ENCODE measurements around the gene STRN3.

STRN3 gene

GRCh38 chr14:30958555-30959407 is 67.4 kb downstream of the STRN3 start:
- Histone ChIP-seq H3K36me3 (ENCODE audit: control insufficient read depth, insufficient read depth, low read length) (no peaks in the 10 kb centered on the region), H3K27ac (no peak overlapping the region), H3K4me2 (ENCODE audit: low read length) (no peak overlapping the region), H3K4me1 (peaks cover 3% of the 10 kb centered on the region), H3K27me3 (ENCODE audit: control insufficient read depth, insufficient read depth, low read length) (no peaks in the 10 kb centered on the region), H3K9me3 (ENCODE audit: control insufficient read depth, low read length) (no peaks in the 10 kb centered on the region), H3K79me2 (peaks cover 38% of the 10 kb centered on the region), H2AFZ (no peak overlapping the region), H3K9ac (no peak overlapping the region), H3K4me3 (ENCODE audit: low read depth, low read length) (no peak overlapping the region)
- TF ChIP-seq CTCF (IDR thresholded peaks at IDR 0.05) = no peak

- TF ChIP-seq CTCF (IDR thresholded peaks at IDR 0.05) = no peak
- Histone ChIP-seq H2AFZ (no peak overlapping the region), H3K27ac (no peak overlapping the region), H3K4me3 (ENCODE audit: low read depth, low read length) (no peak overlapping the region), H3K9me3 (ENCODE audit: control insufficient read depth, low read length) (no peaks in the 10 kb centered on the region), H3K79me2 (peaks cover 31% of the 10 kb centered on the region), H3K4me2 (ENCODE audit: low read length) (no peak overlapping the region), H3K9ac (no peak overlapping the region), H3K36me3 (ENCODE audit: control insufficient read depth, insufficient read depth, low read length) (no peaks in the 10 kb centered on the region), H3K27me3 (ENCODE audit: control insufficient read depth, insufficient read depth, low read length) (no peaks in the 10 kb centered on the region), H3K4me1 (peaks cover 3% of the 10 kb centered on the region)
Observed at GRCh38 chr14:30957813-30958370, 68.3 kb downstream of the STRN3 start.

- Histone ChIP-seq H3K4me3 (ENCODE audit: low read depth, low read length) (no peak overlapping the region), H3K4me2 (ENCODE audit: low read length) (no peak overlapping the region), H3K36me3 (ENCODE audit: control insufficient read depth, insufficient read depth, low read length) (no peaks in the 10 kb centered on the region), H3K79me2 (peaks cover 7% of the 10 kb centered on the region), H3K9ac (no peak overlapping the region), H2AFZ (no peak overlapping the region), H3K4me1 (no peaks in the 10 kb centered on the region), H3K9me3 (ENCODE audit: control insufficient read depth, low read length) (no peaks in the 10 kb centered on the region), H3K27ac (no peak overlapping the region), H3K27me3 (ENCODE audit: control insufficient read depth, insufficient read depth, low read length) (no peaks in the 10 kb centered on the region)
- TF ChIP-seq CTCF (IDR thresholded peaks at IDR 0.05) = no peak
Observed at GRCh38 chr14:30949651-30950050, 76.5 kb downstream of the STRN3 start.

- TF ChIP-seq CTCF (IDR thresholded peaks at IDR 0.05) = no peak
- peaks cover 3% of the 10 kb centered on the region for H3K79me2 ChIP-seq
- H3K36me3 ChIP-seq (ENCODE audit: control insufficient read depth, insufficient read depth, low read length) = no peaks in the 10 kb centered on the region
- H3K27ac ChIP-seq = no peak overlapping the region
- H3K4me1 ChIP-seq = no peaks in the 10 kb centered on the region
- H3K4me3 ChIP-seq (ENCODE audit: low read depth, low read length) = no peak overlapping the region
- no peaks in the 10 kb centered on the region for H3K27me3 ChIP-seq (ENCODE audit: control insufficient read depth, insufficient read depth, low read length)
- no peak overlapping the region for H3K4me2 ChIP-seq (ENCODE audit: low read length)
- no peak overlapping the region for H3K9ac ChIP-seq
- no peaks in the 10 kb centered on the region for H3K9me3 ChIP-seq (ENCODE audit: control insufficient read depth, low read length)
- H2AFZ ChIP-seq = no peak overlapping the region
Observed at GRCh38 chr14:30943694-30944093, 82.5 kb downstream of the STRN3 start.
